HCT116 (cell line): ENCODE measurements around the gene SYCE3. TPM values are rescaled to one million over a fixed set of nuclear protein-coding genes. Genes with fewer than 3 reads are reported as not detected.

Source experiments
- ATAC-seq: fragments of 200-7000 bp; cut with Tn5 transposase; 2 replicates; pipeline ENCODE4 v1.9.1; 2020; ENCODE audit warnings: mild to moderate bottlenecking, moderate library complexity
- BruUV-seq: library from RNA; stranded (reverse); fragments of 400-500 nt; replicated peaks from 2 replicates; lab custom pipeline; 2021; lab: Mats Ljungman, UMichigan
- CTCF ChIA-PET: fragments of 300-600 bp; sonication (Branson Sonifier 250); formaldehyde crosslinking; loops from one replicate; lab custom pipeline; 2021; ENCODE audit warnings: antibody characterized with exemption; lab: Charles Lee
- POLR2A ChIA-PET: fragments of 300-600, 350-600 bp; sonication (Branson Sonifier 250); formaldehyde crosslinking; loops from one replicate; lab custom pipeline; 2021; ENCODE audit warnings: antibody characterized with exemption; lab: Charles Lee
- RAD21 ChIA-PET, 2 experiments: fragments of 300-600 bp; sonication (Branson Sonifier 250); formaldehyde crosslinking; loops; one replicate each; lab custom pipeline; 2023; ENCODE audit warnings: low total read pairs in 2 of 2; ENCODE audit not compliant: uncharacterized antibody in 2 of 2, unreplicated experiment in 2 of 2, low non-redundant PET in 1 of 2; lab: Charles Lee
- DNase-seq: peaks from one replicate; pipeline ENCODE4 v3.0.0-alpha.2; 2010; ENCODE audit warnings: low read depth, low spot score
- H2AFZ ChIP-seq: fragments of 200-600 bp; shearing (Covaris generic), sonication (generic); 2 replicates; pipeline ENCODE4 v1.6.1; 2017; ENCODE audit warnings: low read depth, mixed run types, mixed read lengths, antibody characterized with exemption, low read length; ENCODE audit not compliant: poor library complexity, severe bottlenecking
- H3K27ac ChIP-seq: 2 replicates; pipeline ENCODE4 v1.5.1; 2012; ENCODE audit warnings: low read depth, low read length
- H3K27me3 ChIP-seq: fragments of 200-600 bp; sonication (generic); 2 replicates; pipeline ENCODE4 v1.6.1; 2016; ENCODE audit warnings: mixed run types, low read length, mixed read lengths; ENCODE audit not compliant: insufficient read depth
- H3K36me3 ChIP-seq, 2 experiments: fragments of 200-500 bp in 1 of 2; fragments of 200-600 bp in 1 of 2; sonication (Bioruptor generic) in 1 of 2; sonication (generic) in 1 of 2; 2 replicates each; pipeline versions ENCODE4 v1.5.1 to v1.6.1; 2014 to 2016; ENCODE audit warnings: low read length in 2 of 2, inconsistent platforms in 1 of 2, mixed read lengths in 1 of 2, mixed run types in 1 of 2; ENCODE audit not compliant: insufficient read depth in 2 of 2, control insufficient read depth in 1 of 2
- H3K4me1 ChIP-seq, 2 experiments: fragments of 200-600 bp in 1 of 2; sonication (generic) in 1 of 2; 2 replicates each; pipeline versions ENCODE4 v1.5.1 to v1.6.1; 2012 to 2017; ENCODE audit warnings: low read length in 2 of 2, inconsistent platforms in 1 of 2, mild to moderate bottlenecking in 1 of 2, mixed read lengths in 1 of 2, mixed run types in 1 of 2, moderate library complexity in 1 of 2; ENCODE audit not compliant: insufficient read depth in 2 of 2, control insufficient read depth in 1 of 2
- H3K4me2 ChIP-seq: fragments of 200-600 bp; sonication (generic); 2 replicates; pipeline ENCODE4 v1.6.1; 2017; ENCODE audit warnings: mixed run types, low read length, mixed read lengths
- H3K4me3 ChIP-seq, 2 experiments: fragments of 200-600 bp in 1 of 2; sonication (generic) in 1 of 2; replicated peaks in 1 of 2; 2 replicates each; pipeline ENCODE4 v1.5.1; 2011 to 2016; ENCODE audit warnings: low read length in 2 of 2, control low read depth in 1 of 2, low read depth in 1 of 2, mild to moderate bottlenecking in 1 of 2, mixed read lengths in 1 of 2, mixed run types in 1 of 2
- H3K79me2 ChIP-seq: fragments of 200-600 bp; sonication (generic); 2 replicates; pipeline ENCODE4 v1.6.1; 2017; ENCODE audit warnings: mild to moderate bottlenecking, mixed run types, low read length, moderate library complexity, mixed read lengths; ENCODE audit not compliant: insufficient read depth
- H3K9ac ChIP-seq: fragments of 200-600 bp; sonication (generic); 2 replicates; pipeline ENCODE4 v1.6.1; 2016; ENCODE audit warnings: low read length, mixed read lengths
- H3K9me2 ChIP-seq: fragments of 200-600 bp; sonication (generic), shearing (Covaris generic); 2 replicates; pipeline ENCODE4 v1.6.1; 2017; ENCODE audit warnings: mixed run types, mild to moderate bottlenecking, moderate library complexity; ENCODE audit not compliant: insufficient read depth
- H3K9me3 ChIP-seq, 2 experiments: fragments of 200-500 bp in 1 of 2; fragments of 200-600 bp in 1 of 2; sonication (Bioruptor generic) in 1 of 2; sonication (generic) in 1 of 2; 2 replicates each; pipeline ENCODE4 v1.6.1; 2014 to 2017; ENCODE audit warnings: low read length in 2 of 2, mixed read lengths in 2 of 2, inconsistent platforms in 1 of 2, low read depth in 1 of 2, mild to moderate bottlenecking in 1 of 2, mixed run types in 1 of 2, moderate library complexity in 1 of 2; ENCODE audit not compliant: control insufficient read depth in 1 of 2, insufficient read depth in 1 of 2
- H4K20me1 ChIP-seq: fragments of 200-600 bp; sonication (generic), shearing (Covaris generic); 2 replicates; pipeline ENCODE4 v1.6.1; 2017; ENCODE audit warnings: mixed run types, mild to moderate bottlenecking, moderate library complexity; ENCODE audit not compliant: insufficient read depth
- EGR1 ChIP-seq: IDR thresholded peaks from 2 replicates; pipeline ENCODE4 v1.6.1; 2012; ENCODE audit warnings: low read depth
- POLR2A ChIP-seq: IDR thresholded peaks from 2 replicates; pipeline ENCODE4 v1.7.0; 2011; ENCODE audit warnings: borderline replicate concordance; ENCODE audit not compliant: insufficient read depth, insufficient read length; ENCODE audit errors: extremely low read depth
- RAD21 ChIP-seq: IDR thresholded peaks from 2 replicates; pipeline ENCODE4 v1.6.1; 2012; ENCODE audit warnings: low read depth, mild to moderate bottlenecking
- SIN3A ChIP-seq: IDR thresholded peaks from 2 replicates; pipeline ENCODE4 v1.6.1; 2012; ENCODE audit warnings: low read depth
- ZFX ChIP-seq: fragments of 450-650 bp; IDR thresholded peaks from 2 replicates; pipeline ENCODE4 v1.6.1; 2017
- intact Hi-C: fragments of 100-400 bp; cut with micrococcal nuclease; formaldehyde crosslinking; loops from 2 replicates; pipeline ENCODE4 v1.10.0; 2022
- total RNA-seq: library from RNA; stranded (reverse); gene quantifications from one replicate; pipeline ENCODE4 v1.2.1, GENCODE V29; 2021; ENCODE audit not compliant: unreplicated experiment
- TF ChIP-seq, protein P1 (sequence below): IDR thresholded peaks from 2 replicates; pipeline ENCODE4 v1.6.1; 2012; ENCODE audit warnings: low read depth
- TF ChIP-seq, protein P2 (sequence below): IDR thresholded peaks from 2 replicates; pipeline ENCODE4 v1.6.1; 2011; ENCODE audit warnings: mild to moderate bottlenecking, low read length, moderate library complexity; ENCODE audit not compliant: insufficient replicate concordance; ENCODE audit errors: extremely low read depth

Gene SYCE3
- total RNA-seq, 1 experiment from 2014 or later = not detected

DNA sequence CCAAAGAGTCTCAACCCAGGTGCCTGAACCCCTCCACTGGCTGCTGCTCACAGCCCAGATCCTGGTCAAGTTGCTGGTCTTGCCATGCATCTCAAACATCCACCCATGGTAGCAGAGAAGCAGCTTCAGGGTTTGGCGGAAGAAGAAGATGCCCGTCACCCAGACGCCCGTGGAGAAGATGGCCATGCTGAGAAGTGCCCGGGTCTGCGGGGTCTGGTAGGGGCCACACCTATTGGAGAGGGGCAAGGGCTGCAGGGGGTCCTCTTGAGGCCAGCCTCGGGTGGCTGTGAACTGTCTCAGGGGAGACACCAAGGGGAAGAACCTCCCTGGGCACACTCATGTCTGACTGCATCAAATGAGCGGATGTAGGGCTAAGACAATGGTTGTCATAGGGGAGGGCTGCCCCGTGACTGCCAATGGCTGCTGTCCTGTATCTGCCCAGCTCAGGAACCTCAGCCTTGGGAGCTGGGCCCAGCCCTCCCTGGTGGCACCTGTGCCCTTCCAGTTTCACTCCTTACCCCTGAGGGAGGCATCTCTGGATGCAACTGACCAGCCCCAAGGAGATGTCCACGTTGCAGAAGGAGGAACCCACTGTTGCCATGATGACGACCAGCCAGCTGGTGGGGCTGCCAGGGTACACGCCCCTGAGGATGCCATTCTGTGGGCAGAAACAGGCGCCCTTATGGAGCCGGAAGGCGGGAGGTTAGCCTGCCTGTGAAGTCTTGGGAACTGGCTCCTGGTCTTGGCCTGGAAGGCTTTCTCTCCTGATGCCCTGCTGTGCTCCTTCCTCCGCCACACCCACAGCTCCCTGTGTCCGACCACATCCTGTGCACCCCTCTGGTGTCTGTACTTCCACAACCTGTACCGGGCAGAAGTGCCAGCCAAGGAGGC, 14.3 kb upstream of the SYCE3 start:
- ChIA-PET RAD21 (interaction anchor here in 1 of 2 experiments (1.3 kb wide), 1 partner anchor 44 kb away, joined by 4 read pairs; no protein-coding TSS in a partner anchor), CTCF (interaction anchor here (2.8 kb wide), 1 partner anchor 44 kb away, joined by 16 read pairs; no protein-coding TSS in a partner anchor), POLR2A (no interaction called here)
- BruUV-seq = no TSS peak
- DNase-seq = no peak
- no peak for ATAC-seq
- H3K9me2 ChIP-seq = no peaks in the 10 kb centered on the region
- intact Hi-C loops = loop anchor here (1.0 kb wide), 2 partner anchors 43 to 114 kb away; no protein-coding TSS in a partner anchor
- no peaks in the 10 kb centered on the region; a peak in 2 of 4 replicates for H3K36me3 ChIP-seq
- TF ChIP-seq RAD21 (no peak), EGR1 (no peak), POLR2A (no peak), ZFX (no peak), SIN3A (no peak)
- TF ChIP-seq, protein P1, sequence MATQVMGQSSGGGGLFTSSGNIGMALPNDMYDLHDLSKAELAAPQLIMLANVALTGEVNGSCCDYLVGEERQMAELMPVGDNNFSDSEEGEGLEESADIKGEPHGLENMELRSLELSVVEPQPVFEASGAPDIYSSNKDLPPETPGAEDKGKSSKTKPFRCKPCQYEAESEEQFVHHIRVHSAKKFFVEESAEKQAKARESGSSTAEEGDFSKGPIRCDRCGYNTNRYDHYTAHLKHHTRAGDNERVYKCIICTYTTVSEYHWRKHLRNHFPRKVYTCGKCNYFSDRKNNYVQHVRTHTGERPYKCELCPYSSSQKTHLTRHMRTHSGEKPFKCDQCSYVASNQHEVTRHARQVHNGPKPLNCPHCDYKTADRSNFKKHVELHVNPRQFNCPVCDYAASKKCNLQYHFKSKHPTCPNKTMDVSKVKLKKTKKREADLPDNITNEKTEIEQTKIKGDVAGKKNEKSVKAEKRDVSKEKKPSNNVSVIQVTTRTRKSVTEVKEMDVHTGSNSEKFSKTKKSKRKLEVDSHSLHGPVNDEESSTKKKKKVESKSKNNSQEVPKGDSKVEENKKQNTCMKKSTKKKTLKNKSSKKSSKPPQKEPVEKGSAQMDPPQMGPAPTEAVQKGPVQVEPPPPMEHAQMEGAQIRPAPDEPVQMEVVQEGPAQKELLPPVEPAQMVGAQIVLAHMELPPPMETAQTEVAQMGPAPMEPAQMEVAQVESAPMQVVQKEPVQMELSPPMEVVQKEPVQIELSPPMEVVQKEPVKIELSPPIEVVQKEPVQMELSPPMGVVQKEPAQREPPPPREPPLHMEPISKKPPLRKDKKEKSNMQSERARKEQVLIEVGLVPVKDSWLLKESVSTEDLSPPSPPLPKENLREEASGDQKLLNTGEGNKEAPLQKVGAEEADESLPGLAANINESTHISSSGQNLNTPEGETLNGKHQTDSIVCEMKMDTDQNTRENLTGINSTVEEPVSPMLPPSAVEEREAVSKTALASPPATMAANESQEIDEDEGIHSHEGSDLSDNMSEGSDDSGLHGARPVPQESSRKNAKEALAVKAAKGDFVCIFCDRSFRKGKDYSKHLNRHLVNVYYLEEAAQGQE = no peak
- TF ChIP-seq, protein P2, sequence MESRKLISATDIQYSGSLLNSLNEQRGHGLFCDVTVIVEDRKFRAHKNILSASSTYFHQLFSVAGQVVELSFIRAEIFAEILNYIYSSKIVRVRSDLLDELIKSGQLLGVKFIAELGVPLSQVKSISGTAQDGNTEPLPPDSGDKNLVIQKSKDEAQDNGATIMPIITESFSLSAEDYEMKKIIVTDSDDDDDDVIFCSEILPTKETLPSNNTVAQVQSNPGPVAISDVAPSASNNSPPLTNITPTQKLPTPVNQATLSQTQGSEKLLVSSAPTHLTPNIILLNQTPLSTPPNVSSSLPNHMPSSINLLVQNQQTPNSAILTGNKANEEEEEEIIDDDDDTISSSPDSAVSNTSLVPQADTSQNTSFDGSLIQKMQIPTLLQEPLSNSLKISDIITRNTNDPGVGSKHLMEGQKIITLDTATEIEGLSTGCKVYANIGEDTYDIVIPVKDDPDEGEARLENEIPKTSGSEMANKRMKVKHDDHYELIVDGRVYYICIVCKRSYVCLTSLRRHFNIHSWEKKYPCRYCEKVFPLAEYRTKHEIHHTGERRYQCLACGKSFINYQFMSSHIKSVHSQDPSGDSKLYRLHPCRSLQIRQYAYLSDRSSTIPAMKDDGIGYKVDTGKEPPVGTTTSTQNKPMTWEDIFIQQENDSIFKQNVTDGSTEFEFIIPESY = no peak
- no peak overlapping the region for H3K4me2 ChIP-seq
- H3K9me3 ChIP-seq = no peaks in the 10 kb centered on the region
- H3K4me1 ChIP-seq = peaks cover 5 to 14% of the 10 kb centered on the region in 2 experiments
- H4K20me1 ChIP-seq = no peaks in the 10 kb centered on the region
- H3K27ac ChIP-seq = no peak overlapping the region
- no peak overlapping the region for H2AFZ ChIP-seq
- peaks cover 6% of the 10 kb centered on the region; the same call in 1 of the 2 replicates for H3K79me2 ChIP-seq
- H3K27me3 ChIP-seq = no peaks in the 10 kb centered on the region
- H3K9ac ChIP-seq = no peak overlapping the region
- no peak overlapping the region for H3K4me3 ChIP-seq
